HG03159 (cell line): ENCODE measurements around the gene CARD19.

ENCODE experiments used
- ATAC-seq: cut with Tn5 transposase; IDR thresholded peaks from one replicate; pipeline ENCODE4 v1.9.1; 2021; ENCODE audit warnings: mild to moderate bottlenecking, moderate library complexity; ENCODE audit not compliant: unreplicated experiment

CARD19 gene

DNA sequence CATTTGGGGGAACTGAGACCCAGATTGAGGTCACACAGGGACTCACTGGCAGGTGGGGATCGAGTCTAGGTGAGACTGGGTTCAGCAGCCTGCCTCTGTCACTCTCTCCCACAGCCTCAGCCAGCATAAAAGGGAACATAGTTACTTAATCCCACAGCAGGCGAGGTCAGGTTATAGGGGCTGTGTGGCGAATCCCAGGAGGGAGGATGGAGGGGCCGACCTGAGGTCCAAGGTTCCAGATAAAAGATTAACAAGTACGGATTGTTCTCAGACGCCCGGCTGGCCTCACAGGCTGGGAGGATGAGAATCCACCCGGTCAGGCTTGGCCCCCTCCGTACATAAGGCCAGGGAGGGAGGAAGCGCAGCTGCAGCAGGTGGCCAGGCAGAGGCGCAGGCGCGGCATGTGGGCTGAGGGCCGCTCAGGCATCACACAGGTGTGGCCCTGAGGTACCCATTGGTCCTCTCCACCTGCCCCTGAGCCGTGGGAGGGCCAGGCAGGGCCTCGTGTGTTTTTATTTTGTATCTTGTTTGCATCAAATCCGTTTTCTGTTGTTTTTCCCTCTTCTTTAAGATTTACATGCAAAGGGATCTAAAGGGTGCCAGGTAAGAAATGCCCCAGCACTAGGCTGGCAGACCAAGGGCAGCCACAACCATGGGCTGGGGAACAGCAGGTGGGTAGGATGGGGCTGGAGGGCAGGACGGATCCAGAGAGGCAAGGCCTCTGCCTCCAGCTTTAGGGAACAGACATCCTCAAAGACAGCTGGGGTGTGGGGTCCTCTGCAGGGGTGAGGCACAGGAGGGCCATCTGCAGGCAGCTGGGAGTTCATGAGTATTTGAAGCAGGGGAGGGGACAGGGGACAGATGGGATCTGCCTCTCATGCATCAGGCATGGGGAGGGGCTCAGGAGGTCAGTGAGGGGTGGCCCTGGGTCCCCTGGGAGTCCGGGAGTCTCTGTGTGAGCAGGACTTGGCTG, 33.9 kb upstream of the CARD19 start:
- peak; percentile 34 for ATAC-seq

DNA sequence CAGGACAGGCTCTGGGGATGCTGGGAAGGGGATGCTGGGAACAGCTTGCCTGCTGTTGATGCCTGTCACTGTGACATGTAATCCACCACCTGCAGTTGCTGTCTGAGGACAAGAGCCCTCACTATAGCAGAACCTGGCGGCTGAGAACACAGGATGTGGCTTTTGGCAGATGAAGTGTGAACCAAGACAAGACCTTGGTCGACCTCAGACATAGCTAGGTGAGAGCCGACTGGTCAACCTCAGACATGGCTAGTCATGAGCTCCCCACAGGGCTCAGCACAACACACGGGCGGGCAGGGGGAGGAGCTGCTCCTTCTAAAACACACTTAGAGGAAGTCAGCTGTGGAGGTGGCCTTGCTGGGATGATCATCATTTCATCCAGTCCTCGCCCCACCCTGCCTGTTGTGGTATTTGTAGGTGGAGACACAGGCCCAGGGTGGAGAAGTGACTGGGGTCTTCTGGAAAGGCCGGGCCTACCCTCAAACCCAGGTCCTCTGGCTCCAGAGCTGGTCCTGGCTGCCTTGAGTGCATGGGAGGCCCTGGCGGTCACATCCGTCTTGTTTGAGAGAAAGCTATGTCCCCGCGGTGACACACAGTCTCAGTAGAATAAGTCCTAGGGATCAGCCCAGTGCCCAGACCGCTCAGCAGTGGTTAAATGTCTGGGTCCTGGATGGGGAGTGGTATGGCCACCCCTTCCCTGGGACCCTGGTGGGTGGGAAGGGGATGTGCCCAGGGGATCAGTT, 31.5 kb upstream of the CARD19 start:
- ATAC-seq: peak; percentile 90

DNA sequence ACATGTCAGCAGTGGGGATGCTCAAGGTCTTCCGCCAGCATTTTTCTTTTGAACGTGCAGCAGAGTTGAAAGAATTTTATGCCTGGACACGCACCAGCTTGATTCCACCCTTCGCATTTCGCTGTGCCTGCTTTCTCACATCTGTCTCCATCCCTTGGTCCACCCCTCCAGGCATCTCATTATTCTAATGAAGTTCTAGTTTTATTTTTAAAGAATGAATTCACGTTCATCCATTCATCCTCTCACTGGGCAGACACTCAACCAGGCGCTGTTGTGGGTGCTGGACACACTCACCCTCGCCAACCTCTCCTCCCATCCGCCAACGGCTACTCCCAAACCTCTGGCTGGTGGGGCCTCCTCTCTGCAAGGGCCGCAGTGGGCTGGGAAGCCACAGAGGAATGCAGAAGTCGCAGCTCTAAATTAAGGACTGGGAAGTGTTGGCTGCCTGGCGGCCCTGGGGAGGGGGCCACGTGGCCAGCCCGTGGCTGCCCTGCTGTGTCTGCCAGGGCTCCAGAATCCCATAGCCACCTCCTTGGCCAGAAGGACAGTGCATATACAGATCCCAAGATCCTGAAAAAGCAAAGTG, 30.8 kb upstream of the CARD19 start:
- no peak for ATAC-seq

- ATAC-seq: no peak
These were observed 28.9 kb upstream of the CARD19 start for GRCh38 chr9:93066978-93067603.

- no peak for ATAC-seq
These were observed 27.1 kb upstream of the CARD19 start for GRCh38 chr9:93068956-93069355.

GRCh38 chr9:93071464-93071863, 24.6 kb upstream of the CARD19 start:
- no peak for ATAC-seq

DNA sequence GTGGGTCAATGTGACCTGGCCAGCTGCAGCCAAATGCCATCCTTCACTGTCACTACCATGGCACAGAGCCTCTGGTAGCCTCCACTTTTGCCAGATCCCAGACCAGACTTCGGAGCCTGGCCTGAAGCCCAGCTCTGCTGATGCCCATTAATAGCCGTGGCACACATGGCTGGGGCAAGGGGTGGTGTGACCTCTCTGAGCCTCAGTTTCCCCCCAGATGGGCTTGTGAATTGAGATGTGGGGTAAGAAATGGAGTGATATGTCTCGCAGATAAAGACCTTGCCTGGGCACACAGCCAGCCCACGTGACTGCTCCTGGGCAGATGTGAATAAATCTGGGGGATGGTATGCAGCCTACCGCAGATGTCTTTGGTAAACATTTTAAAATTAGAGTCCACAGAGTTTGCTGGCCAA, 23.6 kb upstream of the CARD19 start:
- ATAC-seq: no peak

DNA sequence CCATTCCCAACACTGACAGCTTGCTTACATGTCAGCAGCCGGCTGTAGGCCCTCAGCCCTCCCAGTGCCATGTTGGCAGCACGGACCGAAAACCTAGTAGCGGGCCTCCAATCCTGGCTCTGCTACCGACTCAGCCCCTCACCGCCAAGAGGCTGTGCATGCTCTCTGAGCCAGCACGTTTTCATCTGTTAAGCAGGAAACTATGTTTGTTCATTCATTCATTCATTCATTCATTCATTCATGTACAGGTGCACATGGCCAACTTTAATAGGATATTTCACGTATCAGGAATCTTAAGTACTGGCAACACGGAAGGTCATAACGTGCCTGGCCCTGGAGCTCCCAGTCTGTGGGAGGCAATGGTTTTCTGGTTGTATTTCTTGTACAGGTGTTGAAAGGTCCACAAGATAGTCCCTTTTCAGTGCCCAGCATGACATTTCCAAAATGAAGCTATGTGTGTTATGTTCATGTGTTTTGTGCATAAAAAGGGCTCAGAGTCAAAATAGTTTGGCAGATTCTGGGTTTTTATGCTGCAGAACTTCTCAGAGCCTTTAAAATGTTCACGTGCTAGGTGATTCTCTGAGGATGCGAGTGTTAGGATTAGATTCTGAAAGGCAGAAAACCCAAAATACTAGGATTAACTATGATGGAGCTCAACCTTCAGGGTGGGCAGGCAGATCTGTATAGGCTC, 19.8 kb upstream of the CARD19 start:
- no peak for ATAC-seq

- ATAC-seq: no peak
These were observed 19.3 kb upstream of the CARD19 start for GRCh38 chr9:93076792-93077128.

DNA sequence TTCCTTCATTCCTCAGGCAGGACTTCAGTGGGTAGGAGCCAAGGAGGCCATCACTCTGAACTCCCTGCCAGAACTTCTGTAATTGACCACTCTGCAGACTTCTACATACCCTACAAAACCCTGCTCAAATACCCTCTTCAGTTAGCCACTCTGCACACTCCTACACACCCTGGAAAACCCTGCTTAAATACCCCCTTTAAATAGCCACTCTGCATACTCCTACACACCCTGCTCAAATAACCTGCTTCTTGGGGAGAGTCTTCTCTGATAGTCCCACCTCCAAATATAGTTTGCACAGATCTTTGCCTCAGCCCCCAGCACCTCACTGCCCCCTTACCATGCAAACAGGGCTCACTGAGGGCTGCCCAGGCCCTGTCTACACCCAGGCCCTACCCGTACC, 18.6 kb upstream of the CARD19 start:
- ATAC-seq: no peak

DNA sequence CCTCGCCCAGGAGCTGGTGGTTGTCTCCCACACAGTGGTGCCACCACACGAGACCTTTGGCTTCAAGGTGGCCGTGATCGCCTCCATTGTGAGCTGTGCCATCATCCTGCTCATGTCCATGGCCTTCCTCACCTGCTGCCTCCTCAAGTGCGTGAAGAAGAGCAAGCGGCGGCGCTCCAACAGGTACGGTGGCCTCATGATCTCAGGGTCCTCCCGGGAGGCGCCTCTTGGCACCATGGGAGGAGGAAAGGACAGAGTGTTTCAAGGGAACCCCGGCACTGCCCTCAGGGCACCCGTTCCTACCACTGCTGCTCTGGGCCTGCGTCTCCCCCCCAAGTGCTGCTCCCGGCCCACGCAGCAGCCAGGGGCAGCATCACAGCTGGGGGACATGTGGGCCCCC, 18.2 kb upstream of the CARD19 start:
- ATAC-seq: no peak

GRCh38 chr9:93079371-93079770, 16.6 kb upstream of the CARD19 start:
- no peak for ATAC-seq

DNA sequence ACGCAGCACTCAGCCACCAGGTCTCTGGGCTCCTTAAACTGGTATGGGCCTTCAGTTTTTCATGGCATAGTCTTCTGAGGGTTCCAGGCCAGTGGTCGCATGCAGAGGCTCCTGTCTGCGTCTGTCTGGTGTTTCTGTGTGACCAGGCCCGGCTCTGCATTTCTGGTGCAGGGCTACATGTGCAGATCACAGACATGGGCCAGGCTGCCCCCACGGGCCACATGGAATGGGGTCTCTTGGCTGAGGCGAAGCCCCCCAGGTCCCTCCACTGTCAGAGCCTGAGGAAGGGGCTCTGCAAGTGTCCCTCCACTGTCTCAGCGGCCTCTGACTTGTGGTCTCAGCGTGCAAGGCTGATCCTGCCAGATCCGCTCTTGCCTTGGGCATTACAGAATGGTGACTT, 15.6 kb upstream of the CARD19 start:
- no peak for ATAC-seq

- no peak for ATAC-seq
These were observed 14.9 kb upstream of the CARD19 start for GRCh38 chr9:93081081-93081529.

GRCh38 chr9:93081931-93082330, 14.1 kb upstream of the CARD19 start:
- ATAC-seq: no peak

DNA sequence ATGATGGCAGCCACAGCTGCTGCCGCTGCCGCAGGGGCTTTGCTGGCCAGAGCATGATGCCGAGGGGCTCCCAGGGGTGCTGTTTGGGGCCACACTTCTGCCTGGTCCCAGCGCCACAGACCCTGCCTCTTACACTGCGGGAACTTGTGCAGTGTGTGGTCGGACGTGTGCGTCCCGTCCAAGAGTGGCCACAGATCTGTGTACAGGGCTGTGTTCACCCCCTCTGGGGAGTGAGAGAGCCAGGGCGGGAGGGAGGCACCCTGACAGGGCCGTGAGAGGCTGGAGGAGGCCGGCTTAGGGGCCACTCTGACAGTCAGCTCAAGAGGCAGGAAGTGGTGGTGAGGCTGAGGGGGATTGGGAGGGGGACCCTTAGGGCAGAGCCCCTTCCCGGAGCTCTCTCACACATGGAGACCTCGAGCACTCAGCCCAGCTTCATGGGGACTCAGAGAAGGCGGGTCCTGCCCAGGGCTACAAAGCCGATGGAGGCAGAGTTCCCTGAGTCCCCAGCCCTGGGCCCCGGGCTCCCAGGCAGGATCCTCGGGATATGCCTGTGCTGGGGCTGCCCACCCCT, 13.1 kb upstream of the CARD19 start:
- ATAC-seq: no peak

DNA sequence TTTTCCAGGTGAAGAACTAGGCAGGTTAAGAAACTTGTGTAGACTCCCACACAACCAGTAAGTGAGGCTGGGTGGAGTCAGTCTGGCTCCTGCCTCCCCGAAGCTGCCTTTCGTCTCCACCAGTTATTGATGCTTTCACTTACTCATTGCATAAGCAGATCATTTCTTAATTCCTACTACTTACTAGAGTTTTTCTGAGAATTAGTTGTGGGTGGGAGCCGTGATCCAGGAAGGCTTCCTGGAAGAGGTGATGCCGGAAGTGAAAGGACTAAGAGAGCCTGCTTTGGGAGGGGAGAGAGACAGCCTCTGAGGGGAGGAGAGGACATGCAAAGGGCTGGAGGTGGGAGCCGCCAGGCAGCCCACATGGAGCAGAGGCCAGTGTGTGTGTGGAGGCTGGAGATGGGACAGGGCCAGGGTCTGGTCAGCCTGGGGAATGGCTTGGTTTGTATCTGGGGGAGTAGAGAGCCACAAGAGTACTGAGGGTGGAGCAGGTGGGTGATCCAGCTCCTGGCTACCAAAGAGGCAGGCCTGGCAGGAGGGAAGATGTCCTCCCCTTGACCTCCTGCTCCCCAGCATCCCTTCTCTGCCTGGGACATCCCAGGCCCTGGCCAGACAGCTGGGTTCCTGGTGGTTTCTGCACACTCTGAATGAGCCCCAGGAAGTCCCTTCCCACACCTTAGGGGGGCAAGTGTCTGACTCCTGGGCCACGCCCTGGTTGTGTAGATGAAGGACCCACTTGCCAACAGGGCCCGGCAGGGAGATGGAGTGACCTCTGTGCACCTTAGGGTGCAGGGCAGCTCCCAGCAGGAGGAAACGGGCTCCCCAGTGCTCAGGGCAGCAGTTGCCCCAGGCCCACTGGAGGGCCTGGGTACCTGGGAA, 12.2 kb upstream of the CARD19 start:
- no peak for ATAC-seq

DNA sequence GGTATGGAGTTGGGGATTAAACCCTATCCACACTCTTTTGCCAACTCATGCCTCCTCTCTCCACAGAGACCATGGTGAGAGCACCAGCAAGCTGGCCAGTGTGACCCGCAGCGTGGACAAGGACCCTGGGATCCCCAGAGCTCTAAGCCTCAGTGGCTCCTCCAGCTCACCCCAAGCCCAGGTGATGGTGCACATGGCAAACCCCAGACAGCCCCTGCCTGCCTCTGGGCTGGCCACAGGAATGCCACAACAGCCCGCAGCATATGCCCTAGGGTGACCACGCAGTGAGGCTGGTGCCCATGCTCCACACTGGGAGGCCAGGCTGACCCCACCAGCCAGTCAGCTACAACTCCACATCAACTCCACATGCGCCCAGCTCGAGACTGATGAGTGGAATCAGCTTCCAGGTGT, 11.5 kb upstream of the CARD19 start:
- no peak for ATAC-seq

GRCh38 chr9:93085676-93086075, 10.3 kb upstream of the CARD19 start:
- no peak for ATAC-seq
